Esophagus squamous epithelium (tissue), 4 donors: ENCODE results near the gene MEIG1.

Experiments used
- CTCF ChIP-seq, 6 experiments: fragments of 450-650 bp in 4 of 6; fragments of 200-600 bp in 2 of 6; sonication (generic) in 2 of 6; IDR thresholded peaks; one replicate each; pipeline ENCODE4 v1.5.1; 2016 to 2019; ENCODE audit warnings: antibody characterized with exemption in 6 of 6, mild to moderate bottlenecking in 4 of 6, moderate library complexity in 4 of 6
- POLR2A ChIP-seq, 4 donors: fragments of 450-650 bp; IDR thresholded peaks; one replicate each; pipeline ENCODE4 v1.6.1; 2017; ENCODE audit warnings: antibody characterized with exemption in 4 of 4, mild to moderate bottlenecking in 4 of 4, moderate library complexity in 3 of 4

GRCh38 chr10:14910953-14911352 lies 48.2 kb upstream of the MEIG1 start:
- no peak for TF ChIP-seq POLR2A (IDR thresholded peaks at IDR 0.05)
- no peak for TF ChIP-seq CTCF (IDR thresholded peaks at IDR 0.05)
